H1 (cell line): ENCODE measurements around the gene ARNT2.

ENCODE experiments used
- EP300 ChIP-seq, 2 experiments: IDR thresholded peaks; 1 replicate in 1 of 2; 2 replicates in 1 of 2; pipeline ENCODE4 v1.6.1; 2011 to 2012; ENCODE audit warnings: low read depth in 2 of 2, low read length in 2 of 2, mild to moderate bottlenecking in 2 of 2, borderline replicate concordance in 1 of 2, inconsistent platforms in 1 of 2, moderate library complexity in 1 of 2
- MAFK ChIP-seq: IDR thresholded peaks from 2 replicates; pipeline ENCODE4 v1.6.1; 2012; ENCODE audit warnings: low read depth, mild to moderate bottlenecking, improper control_type of control experiment, low read length
- RNF2 ChIP-seq: fragments of 200-900, 300-1000 bp; sonication (generic); IDR thresholded peaks from 2 replicates; pipeline ENCODE4 v1.7.1; 2016; ENCODE audit warnings: borderline replicate concordance, low read depth, mild to moderate bottlenecking, antibody characterized with exemption, low read length; ENCODE audit not compliant: poor library complexity, severe bottlenecking; ENCODE audit errors: missing control alignments
- TEAD4 ChIP-seq: IDR thresholded peaks from 2 replicates; pipeline ENCODE4 v1.6.1; 2012; ENCODE audit warnings: low read depth, low read length, inconsistent platforms, mixed read lengths
- ZNF274 ChIP-seq: IDR thresholded peaks from 2 replicates; pipeline ENCODE4 v1.7.0; 2012; ENCODE audit warnings: low read length, borderline replicate concordance; ENCODE audit errors: extremely low read depth
- TF ChIP-seq, protein P1 (sequence below), 3 experiments: IDR thresholded peaks; 1 replicate in 2 of 3; 2 replicates in 1 of 3; pipeline versions ENCODE4 v1.5.1 to v1.6.1; 2011; ENCODE audit warnings: low read length in 3 of 3, mild to moderate bottlenecking in 3 of 3, inconsistent platforms in 2 of 3, low read depth in 1 of 3, moderate library complexity in 1 of 3; ENCODE audit not compliant: insufficient read depth in 1 of 3; ENCODE audit errors: control extremely low read depth in 1 of 3

DNA sequence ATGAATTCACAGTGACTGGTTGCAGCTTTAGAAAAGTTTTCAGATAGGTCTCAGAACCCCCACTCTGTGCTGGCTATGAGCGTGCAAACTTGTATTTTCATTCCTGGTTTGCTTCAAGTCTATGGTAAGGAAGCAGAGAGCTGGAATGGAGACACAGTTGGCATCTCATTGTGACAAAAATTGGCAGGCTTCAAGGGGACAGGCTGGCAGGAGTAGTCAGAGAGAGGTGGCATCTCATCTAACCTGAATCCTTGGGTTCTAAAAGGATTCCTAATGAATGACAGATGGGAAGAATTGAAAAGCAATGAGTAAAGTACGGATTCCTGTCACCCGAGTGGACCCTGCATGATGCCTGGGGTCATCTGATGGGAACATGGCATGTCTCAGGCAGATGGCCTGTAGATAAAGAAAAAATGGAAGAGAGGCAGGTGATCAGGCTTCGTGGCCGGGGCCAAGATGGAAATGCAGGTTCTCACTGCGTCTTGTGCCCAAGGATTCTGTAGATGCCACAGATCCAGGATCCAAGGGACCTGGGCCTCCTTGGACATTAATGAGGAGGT lies 201.5 kb downstream of the ARNT2 start:
- TF ChIP-seq, protein P1, sequence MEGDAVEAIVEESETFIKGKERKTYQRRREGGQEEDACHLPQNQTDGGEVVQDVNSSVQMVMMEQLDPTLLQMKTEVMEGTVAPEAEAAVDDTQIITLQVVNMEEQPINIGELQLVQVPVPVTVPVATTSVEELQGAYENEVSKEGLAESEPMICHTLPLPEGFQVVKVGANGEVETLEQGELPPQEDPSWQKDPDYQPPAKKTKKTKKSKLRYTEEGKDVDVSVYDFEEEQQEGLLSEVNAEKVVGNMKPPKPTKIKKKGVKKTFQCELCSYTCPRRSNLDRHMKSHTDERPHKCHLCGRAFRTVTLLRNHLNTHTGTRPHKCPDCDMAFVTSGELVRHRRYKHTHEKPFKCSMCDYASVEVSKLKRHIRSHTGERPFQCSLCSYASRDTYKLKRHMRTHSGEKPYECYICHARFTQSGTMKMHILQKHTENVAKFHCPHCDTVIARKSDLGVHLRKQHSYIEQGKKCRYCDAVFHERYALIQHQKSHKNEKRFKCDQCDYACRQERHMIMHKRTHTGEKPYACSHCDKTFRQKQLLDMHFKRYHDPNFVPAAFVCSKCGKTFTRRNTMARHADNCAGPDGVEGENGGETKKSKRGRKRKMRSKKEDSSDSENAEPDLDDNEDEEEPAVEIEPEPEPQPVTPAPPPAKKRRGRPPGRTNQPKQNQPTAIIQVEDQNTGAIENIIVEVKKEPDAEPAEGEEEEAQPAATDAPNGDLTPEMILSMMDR (IDR thresholded peaks at IDR 0.05; ENCODE audit: control extremely low read depth in 1 of 3, insufficient read depth in 1 of 3, low read depth in 1 of 3, low read length in 3 of 3): no peak
- TF ChIP-seq TEAD4: no peak
- TF ChIP-seq ZNF274: no peak
- TF ChIP-seq MAFK: no peak
- no peak for TF ChIP-seq EP300 (IDR thresholded peaks at IDR 0.05; ENCODE audit: borderline replicate concordance in 1 of 2, low read depth in 2 of 2, low read length in 2 of 2)
- TF ChIP-seq RNF2: no peak
